ENCODE data around the gene AJM1.

DNA sequence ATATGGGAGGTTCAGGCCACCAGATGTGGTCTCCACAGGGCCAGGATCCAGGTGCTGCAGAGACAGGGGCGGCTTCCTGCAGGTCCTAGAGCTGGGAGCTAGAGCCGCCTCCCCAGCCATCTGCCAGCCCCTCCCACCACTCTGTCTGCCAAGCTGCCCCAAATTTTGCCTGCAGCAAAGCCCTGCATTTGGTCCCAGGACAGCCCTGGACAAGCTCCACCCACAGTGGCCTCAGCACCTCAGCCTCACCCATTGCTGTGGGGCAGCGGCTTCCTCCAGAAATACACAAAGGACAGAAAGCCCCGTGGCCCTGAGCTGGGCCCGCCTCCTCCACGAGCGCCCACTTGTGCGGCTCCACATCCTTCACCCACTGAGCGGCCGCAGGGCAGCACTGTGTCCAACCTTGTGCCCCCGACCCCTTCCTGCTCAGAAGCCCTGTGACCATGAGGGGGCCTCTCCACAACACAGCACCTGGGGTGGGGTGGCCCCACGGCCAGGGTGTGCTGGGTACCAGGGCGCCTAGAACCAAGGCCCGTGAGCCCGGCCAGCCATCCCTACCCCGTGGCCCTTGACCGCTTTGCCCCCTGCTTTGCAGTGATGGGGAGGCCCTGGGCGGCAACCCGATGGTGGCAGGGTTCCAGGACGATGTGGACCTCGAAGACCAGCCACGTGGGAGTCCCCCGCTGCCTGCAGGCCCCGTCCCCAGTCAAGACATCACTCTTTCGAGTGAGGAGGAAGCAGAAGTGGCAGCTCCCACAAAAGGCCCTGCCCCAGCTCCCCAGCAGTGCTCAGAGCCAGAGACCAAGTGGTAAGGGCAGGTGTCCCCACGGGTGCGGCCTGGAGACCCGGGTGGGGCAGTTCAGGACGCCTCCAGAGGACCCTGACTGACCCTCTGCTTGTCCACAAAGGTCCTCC lies 3.7 kb upstream of the AJM1 start:
- no peak for TF ChIP-seq POLR2A (IDR thresholded peaks at IDR 0.05)
- TF ChIP-seq, protein P1, sequence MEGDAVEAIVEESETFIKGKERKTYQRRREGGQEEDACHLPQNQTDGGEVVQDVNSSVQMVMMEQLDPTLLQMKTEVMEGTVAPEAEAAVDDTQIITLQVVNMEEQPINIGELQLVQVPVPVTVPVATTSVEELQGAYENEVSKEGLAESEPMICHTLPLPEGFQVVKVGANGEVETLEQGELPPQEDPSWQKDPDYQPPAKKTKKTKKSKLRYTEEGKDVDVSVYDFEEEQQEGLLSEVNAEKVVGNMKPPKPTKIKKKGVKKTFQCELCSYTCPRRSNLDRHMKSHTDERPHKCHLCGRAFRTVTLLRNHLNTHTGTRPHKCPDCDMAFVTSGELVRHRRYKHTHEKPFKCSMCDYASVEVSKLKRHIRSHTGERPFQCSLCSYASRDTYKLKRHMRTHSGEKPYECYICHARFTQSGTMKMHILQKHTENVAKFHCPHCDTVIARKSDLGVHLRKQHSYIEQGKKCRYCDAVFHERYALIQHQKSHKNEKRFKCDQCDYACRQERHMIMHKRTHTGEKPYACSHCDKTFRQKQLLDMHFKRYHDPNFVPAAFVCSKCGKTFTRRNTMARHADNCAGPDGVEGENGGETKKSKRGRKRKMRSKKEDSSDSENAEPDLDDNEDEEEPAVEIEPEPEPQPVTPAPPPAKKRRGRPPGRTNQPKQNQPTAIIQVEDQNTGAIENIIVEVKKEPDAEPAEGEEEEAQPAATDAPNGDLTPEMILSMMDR (IDR thresholded peaks at IDR 0.05): no peak

All from esophagus squamous epithelium (tissue), 4 donors.